B cell (primary cell): ENCODE data around the gene CPNE5. TPM values are rescaled to one million over a fixed set of nuclear protein-coding genes. Genes with fewer than 3 reads are reported as not detected.

Experiments
- ATAC-seq: fragments of 200-7000 bp; cut with Tn5 transposase; one replicate; pipeline ENCODE4 v1.10.0; 2021; ENCODE audit warnings: low read depth, mild to moderate bottlenecking, moderate number of reproducible peaks, moderate library complexity
- CTCF ChIA-PET: fragments of 350-600 bp; sonication (Branson Sonifier 250); formaldehyde crosslinking; loops from one replicate; lab custom pipeline; 2021; ENCODE audit warnings: antibody characterized with exemption, inconsistent platforms; lab: Charles Lee
- POLR2A ChIA-PET: fragments of 350-600 bp; sonication (Branson Sonifier 250); formaldehyde crosslinking; loops from one replicate; lab custom pipeline; 2021; ENCODE audit warnings: antibody characterized with exemption; lab: Charles Lee
- DNase-seq: peaks from one replicate; pipeline ENCODE4 v3.0.0; 2013
- H2AFZ ChIP-seq: 2 replicates; pipeline ENCODE4 v1.6.1; 2012; ENCODE audit warnings: mild to moderate bottlenecking, low read depth, low read length; ENCODE audit not compliant: insufficient read depth, poor library complexity, severe bottlenecking
- H3K27ac ChIP-seq, 2 donors: 1 replicate in 1 of 2; 2 replicates in 1 of 2; pipeline ENCODE4 v1.5.1; 2012 to 2013; ENCODE audit warnings: low read length in 2 of 2, mild to moderate bottlenecking in 2 of 2, moderate library complexity in 1 of 2
- H3K27me3 ChIP-seq, 4 experiments: fragments of 200-600 bp in 1 of 4; sonication (generic) in 1 of 4; replicated peaks in 1 of 4; 1 replicate in 2 of 4; 2 replicates in 2 of 4; pipeline versions ENCODE4 v1.6.1 to v1.7.0; 2013 to 2016; ENCODE audit warnings: low read length in 3 of 4, mild to moderate bottlenecking in 2 of 4, mixed read lengths in 1 of 4, moderate library complexity in 1 of 4; ENCODE audit not compliant: insufficient read depth in 4 of 4, control insufficient read depth in 3 of 4; ENCODE audit errors: control extremely low read depth in 1 of 4
- H3K36me3 ChIP-seq, 2 experiments: replicated peaks in 1 of 2; 1 replicate in 1 of 2; 2 replicates in 1 of 2; pipeline versions ENCODE4 v1.6.1 to v1.7.1; 2013; ENCODE audit warnings: low read length in 1 of 2; ENCODE audit not compliant: insufficient read depth in 2 of 2, control insufficient read depth in 1 of 2; ENCODE audit errors: control extremely low read depth in 1 of 2, extremely low read depth in 1 of 2
- H3K4me1 ChIP-seq, 2 donors: fragments of 200-600 bp in 1 of 2; sonication (generic) in 1 of 2; 1 replicate in 1 of 2; 2 replicates in 1 of 2; pipeline versions ENCODE4 v1.5.1 to v1.6.1; 2013 to 2017; ENCODE audit warnings: low read length in 2 of 2; ENCODE audit not compliant: control insufficient read depth in 2 of 2, insufficient read depth in 2 of 2
- H3K4me2 ChIP-seq: replicated peaks from 2 replicates; pipeline ENCODE3; 2012; ENCODE audit warnings: mild to moderate bottlenecking, low read depth, low read length; ENCODE audit not compliant: poor library complexity, severe bottlenecking
- H3K4me3 ChIP-seq, 5 experiments: fragments of 200-600 bp in 1 of 5; sonication (generic) in 1 of 5; 1 replicate in 3 of 5; 2 replicates in 2 of 5; pipeline versions ENCODE4 v1.5.1 to v1.7.0; 2011 to 2016; ENCODE audit warnings: low read length in 4 of 5, mild to moderate bottlenecking in 4 of 5, low read depth in 2 of 5, control low read depth in 1 of 5, moderate library complexity in 1 of 5; ENCODE audit not compliant: insufficient read depth in 1 of 5; ENCODE audit errors: control extremely low read depth in 1 of 5, extremely low read depth in 1 of 5
- H3K79me2 ChIP-seq: fragments of 200-600 bp; sonication (generic); one replicate; pipeline ENCODE4 v1.6.0; 2016; ENCODE audit warnings: low read length; ENCODE audit not compliant: control insufficient read depth, insufficient read depth
- H3K9ac ChIP-seq: fragments of 200-600 bp; sonication (generic); 2 replicates; pipeline ENCODE4 v1.6.1; 2017; ENCODE audit warnings: mild to moderate bottlenecking, low read length, moderate library complexity
- H3K9me3 ChIP-seq, 3 donors: one replicate each; pipeline versions ENCODE4 v1.6.1 to v1.7.1; 2013; ENCODE audit warnings: low read length in 2 of 3; ENCODE audit not compliant: control insufficient read depth in 2 of 3, insufficient read depth in 1 of 3; ENCODE audit errors: control extremely low read depth in 1 of 3
- H4K20me1 ChIP-seq: 2 replicates; pipeline ENCODE4 v1.6.0; 2012; ENCODE audit warnings: mild to moderate bottlenecking, low read length; ENCODE audit not compliant: insufficient read depth, control insufficient read depth, poor library complexity, severe bottlenecking
- H3K27ac Mint-ChIP-seq: one replicate; pipeline ENCODE4 v1.8.0; 2021; ENCODE audit warnings: mixed read lengths
- H3K27me3 Mint-ChIP-seq: one replicate; pipeline ENCODE4 v1.8.0; 2021; ENCODE audit warnings: mixed read lengths
- H3K4me1 Mint-ChIP-seq: one replicate; pipeline ENCODE4 v1.8.0; 2021; ENCODE audit warnings: mixed read lengths
- H3K4me3 Mint-ChIP-seq: one replicate; pipeline ENCODE4 v1.8.0; 2021; ENCODE audit warnings: mixed read lengths
- H3K9me3 Mint-ChIP-seq: one replicate; pipeline ENCODE4 v1.8.0; 2022; ENCODE audit warnings: mixed read lengths; ENCODE audit not compliant: insufficient read depth
- CTCF ChIP-seq: fragments of 200-600 bp; IDR thresholded peaks from one replicate; pipeline ENCODE4 v1.8.0; 2022; ENCODE audit warnings: antibody characterized with exemption, mild to moderate bottlenecking
- EZH2 ChIP-seq: IDR thresholded peaks from 2 replicates; pipeline ENCODE4 v1.6.1; 2012; ENCODE audit warnings: borderline replicate concordance, low read depth, mild to moderate bottlenecking, moderate library complexity, low read length; ENCODE audit not compliant: insufficient read depth, poor library complexity, severe bottlenecking
- WGBS: methylation state at CpG from one replicate; pipeline ENCODE4 v1.1.5; 2013; ENCODE audit warnings: missing lambda C conversion rate; ENCODE audit not compliant: insufficient coverage; 5-methylcytosine and 5-hydroxymethylcytosine counted together
- intact Hi-C: fragments of 100-400 bp; cut with micrococcal nuclease; formaldehyde crosslinking; loops from one replicate; pipeline ENCODE4 v1.10.0; 2022
- polyA plus RNA-seq: library from polyadenylated mRNA; depleted of rRNA; stranded (reverse); fragments of >200 nt; gene quantifications from 2 replicates; pipeline ENCODE4 v1.2.3, GENCODE V29; 2012
- total RNA-seq, 2 donors: library from RNA; stranded (reverse); fragments of 120-200 nt in 1 of 2; gene quantifications; 1 replicate in 1 of 2; 2 replicates in 1 of 2; pipeline versions ENCODE4 v1.2.3 to v1.2.4, GENCODE V29; 2013 to 2022

Gene CPNE5
- total and polyA plus RNA-seq, 2 donors (not counting 1 experiment from before 2014, with no cell fraction given), result 49.8 to 357 TPM

DNA sequence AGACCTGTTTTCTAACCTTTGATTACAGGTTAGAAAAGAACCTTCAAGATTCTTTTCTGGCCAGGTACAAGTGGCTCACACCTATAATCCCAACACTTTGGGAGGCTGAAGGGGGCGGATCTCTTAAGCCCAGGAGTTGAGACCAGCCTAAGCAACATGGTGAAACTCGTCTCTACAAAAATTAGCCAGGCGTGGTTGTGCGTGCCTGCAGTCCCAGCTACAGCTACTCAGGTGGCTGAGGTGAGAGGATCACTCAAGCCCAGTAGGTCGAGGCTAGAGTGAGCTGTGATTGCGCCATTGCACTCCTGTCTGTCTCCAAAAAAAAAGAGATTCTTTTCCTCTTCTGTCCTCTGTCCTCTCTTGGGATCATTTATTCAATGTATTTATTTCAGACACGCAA is 20.9 kb upstream of the CPNE5 start:
- H3K9me3 Mint-ChIP-seq, result no peaks in the 10 kb centered on the region
- ATAC-seq, result no peak
- intact Hi-C loops, result no loop called here
- no peak overlapping the region for H3K4me3 ChIP-seq
- ChIA-PET CTCF (interaction anchor here (0.9 to 5.2 kb wide), 4 partner anchors 9 to 76 kb away, joined by 3 to 29 read pairs (median 4); partner anchors contain the start of gene C6orf89), POLR2A (no interaction called here)
- no peaks in the 10 kb centered on the region for H3K27me3 ChIP-seq
- H3K9ac ChIP-seq, result no peak overlapping the region
- H3K27me3 Mint-ChIP-seq, result no peaks in the 10 kb centered on the region
- H3K9me3 ChIP-seq, result no peaks in the 10 kb centered on the region
- H2AFZ ChIP-seq, result no peak overlapping the region
- H3K4me2 ChIP-seq, result no peak overlapping the region
- H3K4me3 Mint-ChIP-seq, result no peak overlapping the region
- 97% methylated on average over 6 of the region's 7 CpGs for WGBS
- TF ChIP-seq EZH2 (no peak), CTCF (no peak)
- peaks cover 0 to 47% of the 10 kb centered on the region in 2 experiments for H3K36me3 ChIP-seq
- DNase-seq, result no peak
- H4K20me1 ChIP-seq, result no peaks in the 10 kb centered on the region
- H3K4me1 Mint-ChIP-seq, result no peaks in the 10 kb centered on the region
- H3K79me2 ChIP-seq, result peaks cover 36% of the 10 kb centered on the region
- H3K27ac Mint-ChIP-seq, result no peak overlapping the region
- H3K4me1 ChIP-seq, result no peaks in the 10 kb centered on the region
- no peak overlapping the region for H3K27ac ChIP-seq

DNA sequence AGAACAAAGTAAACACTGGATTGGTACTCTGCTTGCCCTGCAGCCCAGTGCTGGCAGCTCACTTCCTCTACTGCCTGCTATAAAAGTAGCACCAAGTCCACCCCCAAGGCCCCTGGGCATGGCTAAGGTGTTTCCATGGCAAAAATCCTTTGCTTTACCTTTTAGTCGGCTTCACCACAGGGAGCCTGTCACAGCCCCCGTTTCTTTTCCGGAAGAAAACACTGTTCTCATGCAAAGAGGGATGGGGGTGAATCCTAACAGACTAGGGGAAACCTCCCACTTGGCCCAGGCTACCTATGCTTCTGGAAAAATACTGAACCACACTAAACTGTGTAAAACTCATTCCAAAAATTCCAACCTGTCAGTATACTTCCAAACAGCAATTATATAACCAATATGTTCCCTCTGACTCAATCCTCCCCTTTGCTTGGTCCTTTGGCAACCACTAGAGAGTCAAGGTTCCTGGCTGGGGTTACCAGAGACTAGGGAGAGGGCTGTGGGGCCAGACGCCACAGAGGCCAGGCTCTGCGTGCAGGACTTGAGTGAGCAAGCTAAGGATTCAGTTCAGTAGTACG is 19.2 kb upstream of the CPNE5 start:
- Histone ChIP-seq H3K4me1 (no peaks in the 10 kb centered on the region), H3K9ac (no peak overlapping the region), H2AFZ (no peak overlapping the region), H3K4me2 (no peak overlapping the region), H3K36me3 (peaks cover 0 to 44% of the 10 kb centered on the region in 2 experiments), H3K27ac (no peak overlapping the region), H3K9me3 (no peaks in the 10 kb centered on the region), H4K20me1 (no peaks in the 10 kb centered on the region), H3K4me3 (no peak overlapping the region), H3K27me3 (no peaks in the 10 kb centered on the region), H3K79me2 (peaks cover 20% of the 10 kb centered on the region)
- Mint-ChIP-seq H3K27ac (no peak overlapping the region), H3K9me3 (no peaks in the 10 kb centered on the region), H3K4me1 (no peaks in the 10 kb centered on the region), H3K4me3 (no peak overlapping the region), H3K27me3 (no peaks in the 10 kb centered on the region)
- ChIA-PET POLR2A (interaction anchor here (0.7 kb wide), 1 partner anchor 35 kb away, joined by 15 read pairs; no protein-coding TSS in a partner anchor), CTCF (no interaction called here)
- TF ChIP-seq CTCF (no peak), EZH2 (no peak)
- ATAC-seq (no peak), DNase-seq (no peak)
- intact Hi-C loops, result loop anchor here (10.0 kb wide), 1 partner anchor 434 kb away; no protein-coding TSS in a partner anchor
- WGBS, result 89% methylated on average over 6 of the region's 6 CpGs
